Esophagus muscularis mucosa (tissue), 3 donors: Measurements from ENCODE around the gene TIMMDC1.

Experiments
- CTCF ChIP-seq, 3 experiments: fragments of 200-600 bp in 2 of 3; fragments of 450-650 bp in 1 of 3; sonication (generic) in 2 of 3; IDR thresholded peaks; one replicate each; pipeline ENCODE4 v1.5.1; 2017 to 2019; ENCODE audit warnings: antibody characterized with exemption in 3 of 3, mild to moderate bottlenecking in 2 of 3, moderate library complexity in 1 of 3
- POLR2A ChIP-seq: fragments of 450-650 bp; IDR thresholded peaks from one replicate; pipeline ENCODE4 v1.6.1; 2017; ENCODE audit warnings: antibody characterized with exemption, moderate library complexity, mild to moderate bottlenecking, low read depth
- POLR2AphosphoS5 ChIP-seq, 2 donors: sonication (generic); formaldehyde crosslinking; IDR thresholded peaks; one replicate each; pipeline ENCODE4 v1.6.1; 2017; ENCODE audit warnings: antibody characterized with exemption in 2 of 2

GRCh38 chr3:119557192-119557876 lies 59.0 kb downstream of the TIMMDC1 start:
- no peak for TF ChIP-seq POLR2AphosphoS5 (IDR thresholded peaks at IDR 0.05)
- no peak for TF ChIP-seq CTCF (IDR thresholded peaks at IDR 0.05)
- no peak for TF ChIP-seq POLR2A
